A673 (cell line): ENCODE measurements around the gene SLC6A6. TPM values are rescaled to one million over a fixed set of nuclear protein-coding genes. Genes with fewer than 3 reads are reported as not detected.
"Not testable (repeated sequence)": the region's sequence is repeated elsewhere in the genome, so short reads cannot be mapped to it uniquely, and the experiment has no call there.

Experiments
- BruUV-seq: library from RNA; stranded (reverse); fragments of 400-500 nt; replicated peaks from 2 replicates; lab custom pipeline; 2021; lab: Mats Ljungman, UMichigan
- CTCF ChIA-PET: fragments of 300-600 bp; sonication (Branson Sonifier 250); formaldehyde crosslinking; loops from one replicate; lab custom pipeline; 2022; ENCODE audit warnings: antibody characterized with exemption; lab: Charles Lee
- POLR2A ChIA-PET: fragments of 300-600 bp; sonication (Branson Sonifier 250); formaldehyde crosslinking; loops from one replicate; lab custom pipeline; 2022; ENCODE audit warnings: antibody characterized with exemption; ENCODE audit not compliant: low non-redundant PET; lab: Charles Lee
- DNase-seq: peaks from one replicate; pipeline ENCODE4 v3.0.0-alpha.2; 2015; ENCODE audit warnings: low spot score
- H3K27ac ChIP-seq: fragments of 200-600 bp; sonication (generic); 2 replicates; pipeline ENCODE4 v1.5.1; 2016; ENCODE audit warnings: mixed run types, low read depth, mild to moderate bottlenecking, mixed read lengths, antibody characterized with exemption, low read length; ENCODE audit not compliant: poor library complexity, severe bottlenecking
- H3K27me3 ChIP-seq: fragments of 200-600 bp; sonication (generic); replicated peaks from 2 replicates; pipeline ENCODE4 v1.6.1; 2017; ENCODE audit warnings: mixed run types, low read depth, mild to moderate bottlenecking, mixed read lengths, antibody characterized with exemption, low read length; ENCODE audit not compliant: insufficient read depth, poor library complexity
- H3K36me3 ChIP-seq: fragments of 200-600 bp; sonication (generic); 2 replicates; pipeline ENCODE4 v1.6.1; 2016; ENCODE audit warnings: mixed run types, mild to moderate bottlenecking, mixed read lengths, antibody characterized with exemption, low read length; ENCODE audit not compliant: insufficient read depth, poor library complexity, severe bottlenecking
- H3K4me1 ChIP-seq: fragments of 200-600 bp; sonication (generic); 2 replicates; pipeline ENCODE4 v1.6.1; 2017; ENCODE audit warnings: mixed run types, mild to moderate bottlenecking, mixed read lengths, antibody characterized with exemption, low read length; ENCODE audit not compliant: insufficient read depth, poor library complexity, severe bottlenecking
- H3K4me3 ChIP-seq: fragments of 200-600 bp; sonication (generic); 2 replicates; pipeline ENCODE4 v1.5.1; 2016; ENCODE audit warnings: low read depth, mixed run types, mild to moderate bottlenecking, mixed read lengths, low read length; ENCODE audit not compliant: poor library complexity, severe bottlenecking
- H3K9me3 ChIP-seq: fragments of 200-600 bp; sonication (generic); 2 replicates; pipeline ENCODE4 v1.6.1; 2016; ENCODE audit warnings: mixed run types, low read depth, mild to moderate bottlenecking, mixed read lengths, antibody characterized with exemption, low read length; ENCODE audit not compliant: poor library complexity, severe bottlenecking
- EZH2 ChIP-seq: fragments of 200-600 bp; sonication (generic); IDR thresholded peaks from 2 replicates; pipeline ENCODE4 v1.6.1; 2017; ENCODE audit warnings: borderline replicate concordance, low read depth, mild to moderate bottlenecking, mixed read lengths, antibody characterized with exemption, low read length; ENCODE audit not compliant: poor library complexity, severe bottlenecking
- intact Hi-C: fragments of 100-400 bp; cut with micrococcal nuclease; formaldehyde crosslinking; loops from one replicate; pipeline ENCODE4 v1.10.0; 2022; ENCODE audit not compliant: unreplicated experiment
- total RNA-seq: library from RNA; stranded (reverse); gene quantifications from 2 replicates; pipeline ENCODE4 v1.2.3, GENCODE V29; 2021
- TF ChIP-seq, protein P1 (sequence below): fragments of 300-800, 200-600 bp; sonication (generic); conservative IDR thresholded peaks from 2 replicates; pipeline ENCODE4 v1.5.1; 2017; ENCODE audit warnings: low read depth, mild to moderate bottlenecking, antibody characterized with exemption, low read length, moderate library complexity, mixed read lengths

SLC6A6 gene
- total RNA-seq, 1 experiment from 2014 or later = 55.1 TPM

GRCh38 chr3:14406766-14407165 is 4.4 kb downstream of the SLC6A6 start:
- Histone ChIP-seq H3K27me3 (no peaks in the 10 kb centered on the region), H3K4me1 (peaks cover 18% of the 10 kb centered on the region), H3K27ac (no peak overlapping the region), H3K9me3 (no peaks in the 10 kb centered on the region), H3K4me3 (no peak overlapping the region), H3K36me3 (no peaks in the 10 kb centered on the region)
- no peak for DNase-seq
- BruUV-seq = no TSS peak
- CTCF ChIA-PET = no interaction called here
- TF ChIP-seq, protein P1, sequence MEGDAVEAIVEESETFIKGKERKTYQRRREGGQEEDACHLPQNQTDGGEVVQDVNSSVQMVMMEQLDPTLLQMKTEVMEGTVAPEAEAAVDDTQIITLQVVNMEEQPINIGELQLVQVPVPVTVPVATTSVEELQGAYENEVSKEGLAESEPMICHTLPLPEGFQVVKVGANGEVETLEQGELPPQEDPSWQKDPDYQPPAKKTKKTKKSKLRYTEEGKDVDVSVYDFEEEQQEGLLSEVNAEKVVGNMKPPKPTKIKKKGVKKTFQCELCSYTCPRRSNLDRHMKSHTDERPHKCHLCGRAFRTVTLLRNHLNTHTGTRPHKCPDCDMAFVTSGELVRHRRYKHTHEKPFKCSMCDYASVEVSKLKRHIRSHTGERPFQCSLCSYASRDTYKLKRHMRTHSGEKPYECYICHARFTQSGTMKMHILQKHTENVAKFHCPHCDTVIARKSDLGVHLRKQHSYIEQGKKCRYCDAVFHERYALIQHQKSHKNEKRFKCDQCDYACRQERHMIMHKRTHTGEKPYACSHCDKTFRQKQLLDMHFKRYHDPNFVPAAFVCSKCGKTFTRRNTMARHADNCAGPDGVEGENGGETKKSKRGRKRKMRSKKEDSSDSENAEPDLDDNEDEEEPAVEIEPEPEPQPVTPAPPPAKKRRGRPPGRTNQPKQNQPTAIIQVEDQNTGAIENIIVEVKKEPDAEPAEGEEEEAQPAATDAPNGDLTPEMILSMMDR = no peak
- TF ChIP-seq EZH2 = no peak
- intact Hi-C loops = no loop called here
- POLR2A ChIA-PET = no interaction called here

DNA sequence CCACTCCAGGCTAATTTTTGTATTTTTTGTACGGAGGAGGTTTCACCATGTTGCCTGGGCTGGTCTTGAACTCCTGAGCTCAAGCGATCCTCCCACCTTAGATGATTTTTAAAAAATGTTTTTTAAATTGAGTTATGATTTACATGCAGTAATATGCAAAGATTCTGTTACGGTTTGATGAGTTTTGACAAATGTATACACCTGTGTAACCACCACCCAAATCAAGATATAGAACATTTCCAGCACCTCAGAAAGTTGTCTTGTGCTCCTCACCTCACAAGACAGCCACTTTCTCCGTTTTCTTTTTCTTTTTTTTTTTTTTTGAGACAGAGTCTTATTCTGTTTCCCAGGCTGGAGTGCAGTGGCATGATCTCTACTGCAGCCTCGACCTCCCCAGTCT is 4.8 kb downstream of the SLC6A6 start:
- H3K4me3 ChIP-seq = no peak overlapping the region
- no peak overlapping the region for H3K27ac ChIP-seq
- peaks cover 18% of the 10 kb centered on the region for H3K4me1 ChIP-seq
- DNase-seq = no peak
- ChIA-PET CTCF (no interaction called here), POLR2A (no interaction called here)
- no TSS peak for BruUV-seq
- H3K36me3 ChIP-seq = no peaks in the 10 kb centered on the region
- no peak for TF ChIP-seq EZH2
- TF ChIP-seq, protein P1 = no peak
- no peaks in the 10 kb centered on the region for H3K27me3 ChIP-seq
- H3K9me3 ChIP-seq = no peaks in the 10 kb centered on the region
- intact Hi-C loops = no loop called here

- H3K4me1 ChIP-seq, H3K36me3 ChIP-seq, POLR2A ChIA-PET, intact Hi-C loops, H3K27ac ChIP-seq, H3K27me3 ChIP-seq, H3K9me3 ChIP-seq, CTCF ChIA-PET, BruUV-seq, H3K4me3 ChIP-seq, DNase-seq: not testable (repeated sequence)
These were observed 7.3 kb downstream of the SLC6A6 start for GRCh38 chr3:14409779-14410063.

DNA sequence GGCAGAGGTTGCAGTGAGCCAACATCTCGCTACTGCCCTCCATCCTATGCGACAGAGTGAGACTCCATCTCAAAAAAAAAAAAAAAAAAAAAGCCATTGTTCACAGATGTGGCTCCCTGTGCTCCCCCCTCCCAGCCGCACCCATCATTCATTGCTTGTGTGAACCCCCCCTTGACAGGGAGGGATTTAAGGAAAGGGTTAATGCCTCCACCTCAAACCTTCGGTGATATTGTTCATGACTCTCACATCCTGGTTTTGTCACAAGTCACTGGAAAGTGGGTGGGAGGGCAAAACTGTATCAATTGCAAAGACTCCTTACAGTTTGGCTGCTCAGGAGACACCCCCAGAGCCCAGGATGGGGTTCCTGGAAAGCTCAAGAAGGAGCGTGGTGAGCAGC is 7.7 kb downstream of the SLC6A6 start:
- no peaks in the 10 kb centered on the region for H3K36me3 ChIP-seq
- H3K4me3 ChIP-seq = no peak overlapping the region
- CTCF ChIA-PET = no interaction called here
- no peaks in the 10 kb centered on the region for H3K9me3 ChIP-seq
- no peak for TF ChIP-seq EZH2
- TF ChIP-seq, protein P1 = no peak
- H3K27ac ChIP-seq = no peak overlapping the region
- intact Hi-C loops = no loop called here
- POLR2A ChIA-PET = no interaction called here
- DNase-seq = no peak
- H3K27me3 ChIP-seq = no peaks in the 10 kb centered on the region
- BruUV-seq = no TSS peak
- H3K4me1 ChIP-seq = peaks cover 6% of the 10 kb centered on the region
